Femur (tissue), 1 donor: Measurements from ENCODE around the gene CAPN13.

ENCODE experiments used
- DNase-seq: peaks from one replicate; pipeline ENCODE4 v3.0.0-alpha.2; 2017

CAPN13 gene

GRCh38 chr2:30763151-30763660, 44.0 kb downstream of the CAPN13 start:
- DNase-seq = no peak

GRCh38 chr2:30761226-30761625, 46.0 kb downstream of the CAPN13 start:
- no peak for DNase-seq

GRCh38 chr2:30759481-30759880, 47.8 kb downstream of the CAPN13 start:
- DNase-seq = no peak

- DNase-seq = no peak
Observed at GRCh38 chr2:30758191-30758651, 49.0 kb downstream of the CAPN13 start.

- no peak for DNase-seq
Observed at GRCh38 chr2:30757749-30758148, 49.5 kb downstream of the CAPN13 start.

GRCh38 chr2:30756971-30757370, 50.3 kb downstream of the CAPN13 start:
- no peak for DNase-seq

GRCh38 chr2:30756051-30756719, 51.1 kb downstream of the CAPN13 start:
- DNase-seq = no peak

- DNase-seq = no peak
Observed at GRCh38 chr2:30753630-30754029, 53.6 kb downstream of the CAPN13 start.

GRCh38 chr2:30752811-30753210, 54.4 kb downstream of the CAPN13 start:
- no peak for DNase-seq

GRCh38 chr2:30747206-30747605, 60.0 kb downstream of the CAPN13 start:
- no peak for DNase-seq

- no peak for DNase-seq
Observed at GRCh38 chr2:30744823-30745222, 62.4 kb downstream of the CAPN13 start.

- DNase-seq = no peak
Observed at GRCh38 chr2:30741576-30741975, 65.7 kb downstream of the CAPN13 start.

- DNase-seq = no peak
Observed at GRCh38 chr2:30738141-30738911, 68.9 kb downstream of the CAPN13 start.

- no peak for DNase-seq
Observed at GRCh38 chr2:30737326-30737610, 70.0 kb downstream of the CAPN13 start.

- no peak for DNase-seq
Observed at GRCh38 chr2:30736461-30737325, 70.6 kb downstream of the CAPN13 start.

- no peak for DNase-seq
Observed at GRCh38 chr2:30733876-30734520, 73.2 kb downstream of the CAPN13 start.

GRCh38 chr2:30732876-30733275, 74.4 kb downstream of the CAPN13 start:
- no peak for DNase-seq

GRCh38 chr2:30732376-30732775, 74.9 kb downstream of the CAPN13 start:
- DNase-seq = no peak

- DNase-seq = no peak
Observed at GRCh38 chr2:30731706-30732105, 75.5 kb downstream of the CAPN13 start.

- no peak for DNase-seq
Observed at GRCh38 chr2:30730736-30731647, 76.3 kb downstream of the CAPN13 start.

- no peak for DNase-seq
Observed at GRCh38 chr2:30729031-30729430, 78.2 kb downstream of the CAPN13 start.
